GM12872 (cell line): ENCODE measurements around the gene TNFRSF1A.

ENCODE experiments used
- CTCF ChIP-seq: IDR thresholded peaks from 3 replicates; pipeline ENCODE4 v1.5.1; 2011; ENCODE audit warnings: low read depth, mild to moderate bottlenecking, low read length, moderate library complexity; ENCODE audit not compliant: insufficient read depth

Gene TNFRSF1A

GRCh38 chr12:6376870-6377666 lies 35.2 kb upstream of the TNFRSF1A start:
- no peak for TF ChIP-seq CTCF

GRCh38 chr12:6376079-6376869 lies 34.4 kb upstream of the TNFRSF1A start:
- TF ChIP-seq CTCF, result no peak

- no peak for TF ChIP-seq CTCF
These were observed 33.6 kb upstream of the TNFRSF1A start, which contains the start of gene SCNN1A for GRCh38 chr12:6375269-6376078. Gene SCNN1A, minus strand, starts transcription at chr12:6375563. Its CDS starts 780 bp downstream, at chr12:6374783.

GRCh38 chr12:6374786-6375160 lies 32.9 kb upstream of the TNFRSF1A start:
- no peak for TF ChIP-seq CTCF

- no peak for TF ChIP-seq CTCF
These were observed 32.3 kb upstream of the TNFRSF1A start for GRCh38 chr12:6374028-6374785.

GRCh38 chr12:6373022-6373787 lies 31.3 kb upstream of the TNFRSF1A start:
- TF ChIP-seq CTCF, result no peak
